ENCODE measurements around the gene TNNC2. TPM values are rescaled to one million over a fixed set of nuclear protein-coding genes. Genes with fewer than 3 reads are reported as not detected.
A peak's percentile ranks its signal among the peaks of the same experiment; 100 is the strongest.

TNNC2 gene
- total and polyA plus RNA-seq, 3 experiments from 2014 or later: 0.36 TPM; not detected in 2

DNA sequence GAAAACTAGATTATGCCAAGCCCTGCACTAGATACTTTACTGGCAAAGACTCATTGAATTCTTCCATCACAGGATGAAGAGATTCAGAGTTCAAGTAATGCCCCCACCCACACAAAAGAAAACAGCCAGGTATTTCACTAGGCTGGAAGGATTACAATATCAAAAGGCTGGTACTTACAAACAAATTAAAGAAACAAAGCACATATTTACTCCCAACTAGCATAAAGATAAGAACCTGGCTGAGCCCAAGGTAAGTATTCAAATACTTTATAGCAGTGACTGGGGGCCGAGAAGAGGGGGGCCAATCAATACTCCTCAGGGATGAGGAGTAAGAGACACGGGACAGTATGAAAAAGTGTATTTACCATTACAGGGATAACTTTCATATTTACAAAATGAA, 26.4 kb upstream of the TNNC2 start:
- no peaks in the 10 kb centered on the region for H3K27me3 ChIP-seq (ENCODE audit: insufficient read depth, low read length, poor library complexity, severe bottlenecking)
- no peaks in the 10 kb centered on the region for H3K9me3 ChIP-seq (ENCODE audit: low read length)
- H3K27ac Mint-ChIP-seq: peak overlapping the region in 3 of 8 donors; percentile 33 to 89 (median 37)
- peak overlapping the region in 2 of 7 donors; percentile 12 to 74 for H3K4me3 Mint-ChIP-seq
- H3K4me3 ChIP-seq (ENCODE audit: low read length): no peak overlapping the region
- POLR2A ChIA-PET: no interaction called here
- peaks cover 25% of the 10 kb centered on the region for H3K4me1 ChIP-seq (ENCODE audit: insufficient read depth, low read length)
- H3K9me3 Mint-ChIP-seq: no peaks in the 10 kb centered on the region
- H3K27ac ChIP-seq (ENCODE audit: low read depth, low read length): no peak overlapping the region
- CTCF ChIA-PET: interaction anchor here (1.0 to 1.3 kb wide), 2 partner anchors 10 to 38 kb away, joined by 3 read pairs; partner anchors contain the start of gene CTSA
- H3K36me3 ChIP-seq (ENCODE audit: insufficient read depth, low read length): peaks cover 13% of the 10 kb centered on the region
- no peaks in the 10 kb centered on the region for H3K27me3 Mint-ChIP-seq
- no peak for DNase-seq
- peaks cover 7 to 63% (median 11%) of the 10 kb centered on the region in 3 donors for H3K36me3 Mint-ChIP-seq
- peaks cover 38 to 70% (median 54%) of the 10 kb centered on the region in 3 donors for H3K4me1 Mint-ChIP-seq

DNA sequence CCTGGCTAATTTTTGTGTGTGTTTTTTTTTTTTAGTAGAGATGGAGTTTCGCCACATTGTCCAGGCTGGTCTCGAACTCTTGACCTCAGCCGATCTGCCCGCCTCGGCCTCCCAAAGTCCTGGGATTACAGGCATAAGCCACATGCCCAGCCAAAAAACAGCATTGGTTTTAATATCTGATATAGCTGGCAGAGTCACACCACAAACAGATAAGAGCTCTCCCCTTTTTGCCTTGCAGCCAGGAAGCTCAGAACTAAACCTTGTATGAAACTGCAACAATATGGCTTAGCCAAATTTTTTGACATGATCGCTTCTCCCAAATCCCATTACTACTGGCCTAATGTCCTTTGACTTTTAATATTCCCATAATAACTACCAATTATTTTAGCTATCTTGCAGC, 25.2 kb upstream of the TNNC2 start:
- no peak overlapping the region for H3K27ac ChIP-seq (ENCODE audit: low read depth, low read length)
- CTCF ChIA-PET: interaction anchor here (1.1 to 1.3 kb wide), 2 partner anchors 9 to 28 kb away, joined by 3 read pairs; partner anchors contain the start of gene ZSWIM1
- peaks cover 7 to 66% (median 11%) of the 10 kb centered on the region in 3 donors for H3K36me3 Mint-ChIP-seq
- no peaks in the 10 kb centered on the region for H3K27me3 Mint-ChIP-seq
- no peaks in the 10 kb centered on the region for H3K9me3 Mint-ChIP-seq
- no peak overlapping the region for H3K4me3 ChIP-seq (ENCODE audit: low read length)
- POLR2A ChIA-PET: no interaction called here
- H3K9me3 ChIP-seq (ENCODE audit: low read length): no peaks in the 10 kb centered on the region
- H3K36me3 ChIP-seq (ENCODE audit: insufficient read depth, low read length): peaks cover 16% of the 10 kb centered on the region
- H3K4me1 Mint-ChIP-seq: peaks cover 29 to 59% (median 42%) of the 10 kb centered on the region in 3 donors
- H3K4me1 ChIP-seq (ENCODE audit: insufficient read depth, low read length): peaks cover 18% of the 10 kb centered on the region
- H3K4me3 Mint-ChIP-seq: no peak overlapping the region
- no peak overlapping the region for H3K27ac Mint-ChIP-seq
- H3K27me3 ChIP-seq (ENCODE audit: insufficient read depth, low read length, poor library complexity, severe bottlenecking): no peaks in the 10 kb centered on the region
- no peak for DNase-seq

DNA sequence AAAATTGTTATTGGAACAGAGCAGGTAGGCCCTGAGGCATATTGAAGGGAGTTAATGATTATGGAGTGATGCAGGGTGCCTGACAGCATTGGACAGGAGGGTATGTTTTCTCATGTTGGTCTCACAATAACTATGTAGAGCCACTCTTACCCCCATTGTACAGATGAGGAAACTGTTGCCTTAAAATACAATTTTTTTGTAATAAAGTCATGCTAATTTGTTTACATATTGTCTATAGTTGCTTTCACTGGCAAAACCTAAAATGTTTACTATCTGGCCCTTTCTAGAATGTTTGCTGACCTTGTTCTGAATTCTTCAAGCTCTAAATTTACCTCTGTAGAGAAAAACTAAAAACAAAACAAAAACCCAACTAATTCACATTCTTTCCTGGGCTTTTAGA, 24.4 kb upstream of the TNNC2 start:
- Histone ChIP-seq H3K4me1 (ENCODE audit: insufficient read depth, low read length) (peaks cover 15% of the 10 kb centered on the region), H3K4me3 (ENCODE audit: low read length) (no peak overlapping the region), H3K9me3 (ENCODE audit: low read length) (no peaks in the 10 kb centered on the region), H3K27me3 (ENCODE audit: insufficient read depth, low read length, poor library complexity, severe bottlenecking) (no peaks in the 10 kb centered on the region), H3K36me3 (ENCODE audit: insufficient read depth, low read length) (peaks cover 18% of the 10 kb centered on the region), H3K27ac (ENCODE audit: low read depth, low read length) (no peak overlapping the region)
- Mint-ChIP-seq H3K4me1 (peaks cover 23 to 50% (median 34%) of the 10 kb centered on the region in 3 donors), H3K36me3 (peaks cover 7 to 64% (median 11%) of the 10 kb centered on the region in 3 donors), H3K27me3 (no peaks in the 10 kb centered on the region), H3K4me3 (peak overlapping the region in 1 of 7 donors; percentile 42), H3K9me3 (no peaks in the 10 kb centered on the region), H3K27ac (no peak overlapping the region)
- CTCF ChIA-PET: no interaction called here
- POLR2A ChIA-PET: no interaction called here
- DNase-seq: no peak

DNA sequence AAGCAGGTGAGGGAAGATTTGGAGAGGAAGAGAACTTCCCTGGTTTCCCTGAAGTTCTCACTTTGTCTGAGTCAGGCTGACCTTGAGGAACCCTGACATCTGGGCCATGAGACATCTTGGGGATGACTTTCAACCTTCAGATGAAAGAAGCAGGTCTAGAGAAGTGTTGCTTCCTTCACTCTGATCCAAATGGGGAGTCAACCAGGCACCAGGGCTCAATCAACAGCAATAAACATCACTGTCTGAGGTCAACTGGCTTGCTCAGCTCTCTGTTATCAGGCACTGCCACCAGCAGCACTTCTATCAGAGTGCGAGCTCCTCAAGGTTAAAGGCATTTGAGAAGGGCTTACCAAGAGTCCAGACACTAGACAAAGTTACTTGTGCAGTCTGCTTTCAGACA, 23.8 kb upstream of the TNNC2 start:
- no peaks in the 10 kb centered on the region for H3K27me3 ChIP-seq (ENCODE audit: insufficient read depth, low read length, poor library complexity, severe bottlenecking)
- Mint-ChIP-seq H3K4me3 (no peak overlapping the region), H3K27ac (peak overlapping the region in 1 of 8 donors; percentile 67), H3K36me3 (peaks cover 7 to 69% (median 11%) of the 10 kb centered on the region in 3 donors), H3K27me3 (no peaks in the 10 kb centered on the region), H3K9me3 (no peaks in the 10 kb centered on the region), H3K4me1 (peaks cover 20 to 45% (median 28%) of the 10 kb centered on the region in 3 donors)
- H3K36me3 ChIP-seq (ENCODE audit: insufficient read depth, low read length): peaks cover 24% of the 10 kb centered on the region
- peaks cover 9% of the 10 kb centered on the region for H3K4me1 ChIP-seq (ENCODE audit: insufficient read depth, low read length)
- ChIA-PET CTCF (no interaction called here), POLR2A (no interaction called here)
- DNase-seq: no peak
- no peaks in the 10 kb centered on the region for H3K9me3 ChIP-seq (ENCODE audit: low read length)
- H3K4me3 ChIP-seq (ENCODE audit: low read length): no peak overlapping the region
- H3K27ac ChIP-seq (ENCODE audit: low read depth, low read length): no peak overlapping the region

DNA sequence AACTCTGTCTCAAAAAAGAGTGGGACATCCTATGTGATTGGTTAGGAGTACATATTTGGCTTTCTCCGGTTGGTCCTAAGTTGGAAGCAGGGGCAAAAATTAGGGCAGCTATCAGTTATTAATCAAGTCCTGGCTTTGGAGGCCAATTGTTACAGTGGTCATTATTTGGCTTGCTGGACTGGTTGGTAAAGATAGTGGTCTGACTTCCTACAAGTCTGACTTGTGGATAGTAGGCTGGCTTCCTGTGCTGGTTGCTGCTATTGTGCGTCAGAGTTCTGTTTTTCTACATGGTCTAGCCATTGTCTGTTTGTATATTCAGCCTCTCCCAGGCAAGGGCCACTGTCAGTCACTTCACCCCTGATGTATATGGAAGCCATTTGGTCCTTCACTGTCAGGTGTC, 23.1 kb upstream of the TNNC2 start:
- H3K27me3 ChIP-seq (ENCODE audit: insufficient read depth, low read length, poor library complexity, severe bottlenecking): no peaks in the 10 kb centered on the region
- no peaks in the 10 kb centered on the region for H3K9me3 ChIP-seq (ENCODE audit: low read length)
- peaks cover 7 to 74% (median 11%) of the 10 kb centered on the region in 3 donors for H3K36me3 Mint-ChIP-seq
- H3K4me1 ChIP-seq (ENCODE audit: insufficient read depth, low read length): peaks cover 6% of the 10 kb centered on the region
- H3K36me3 ChIP-seq (ENCODE audit: insufficient read depth, low read length): peaks cover 25% of the 10 kb centered on the region
- H3K4me3 ChIP-seq (ENCODE audit: low read length): no peak overlapping the region
- H3K9me3 Mint-ChIP-seq: no peaks in the 10 kb centered on the region
- no peak overlapping the region for H3K4me3 Mint-ChIP-seq
- ChIA-PET CTCF (no interaction called here), POLR2A (no interaction called here)
- peak overlapping the region in 2 of 8 donors; percentile 40 to 67 for H3K27ac Mint-ChIP-seq
- H3K4me1 Mint-ChIP-seq: peaks cover 17 to 38% (median 21%) of the 10 kb centered on the region in 3 donors
- no peak overlapping the region for H3K27ac ChIP-seq (ENCODE audit: low read depth, low read length)
- no peaks in the 10 kb centered on the region for H3K27me3 Mint-ChIP-seq
- DNase-seq: no peak

DNA sequence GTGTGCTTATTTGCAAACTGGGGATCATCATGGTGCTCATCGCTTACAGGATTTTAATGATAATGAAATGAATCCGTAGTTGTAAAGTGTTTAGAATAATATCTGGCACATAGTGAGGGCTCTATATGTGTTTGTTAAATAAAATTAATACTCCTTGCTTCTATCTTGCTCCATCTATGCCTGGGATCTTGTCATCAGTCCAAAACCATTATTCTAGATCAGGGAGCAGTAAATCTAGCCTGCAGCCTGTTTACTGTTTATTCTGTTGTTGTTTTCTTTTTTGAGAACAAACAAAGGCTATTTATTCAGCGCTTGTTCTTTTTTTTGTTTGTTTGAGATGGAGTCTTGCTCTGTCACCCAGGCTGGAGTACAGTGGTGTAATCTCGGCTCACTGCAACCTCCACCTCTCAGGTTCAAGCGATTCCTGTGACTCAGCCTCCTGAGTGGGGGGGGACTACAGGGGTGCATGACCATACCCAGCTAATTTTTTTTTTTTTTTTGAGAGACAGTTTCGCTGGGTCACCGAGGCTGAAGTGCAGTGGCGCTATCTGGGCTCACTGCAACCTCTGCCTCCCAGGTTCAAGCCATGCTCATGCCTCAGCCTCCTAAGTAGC, 22.0 kb upstream of the TNNC2 start:
- Mint-ChIP-seq H3K27ac (peak overlapping the region in 1 of 8 donors; percentile 90), H3K9me3 (no peaks in the 10 kb centered on the region), H3K36me3 (peaks cover 7 to 76% (median 15%) of the 10 kb centered on the region in 3 donors), H3K27me3 (no peaks in the 10 kb centered on the region), H3K4me3 (no peak overlapping the region), H3K4me1 (peaks cover 9 to 26% (median 14%) of the 10 kb centered on the region in 3 donors)
- Histone ChIP-seq H3K9me3 (ENCODE audit: low read length) (no peaks in the 10 kb centered on the region), H3K27me3 (ENCODE audit: insufficient read depth, low read length, poor library complexity, severe bottlenecking) (no peaks in the 10 kb centered on the region), H3K36me3 (ENCODE audit: insufficient read depth, low read length) (peaks cover 33% of the 10 kb centered on the region), H3K4me1 (ENCODE audit: insufficient read depth, low read length) (no peaks in the 10 kb centered on the region), H3K4me3 (ENCODE audit: low read length) (no peak overlapping the region), H3K27ac (ENCODE audit: low read depth, low read length) (no peak overlapping the region)
- no peak for DNase-seq
- ChIA-PET POLR2A (no interaction called here), CTCF (no interaction called here)

DNA sequence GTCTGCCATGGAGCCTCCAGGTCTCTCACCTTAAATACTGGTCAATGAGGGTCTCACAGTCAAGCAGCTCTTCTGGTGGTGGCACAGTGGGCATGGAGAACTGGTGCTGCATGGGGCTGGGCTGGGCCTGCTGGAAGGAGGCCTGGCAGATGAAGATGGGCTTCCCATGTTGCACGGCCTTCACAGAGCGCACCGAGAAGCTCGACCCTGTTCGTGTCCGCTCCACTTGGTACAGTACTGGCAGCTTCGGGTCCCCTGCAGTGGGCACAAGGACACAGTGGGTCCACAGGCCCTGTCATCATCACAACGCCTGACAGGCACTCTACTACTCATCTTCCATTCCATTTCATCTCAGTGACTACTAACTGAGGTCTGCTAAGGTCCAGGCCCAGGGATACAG, 21.3 kb upstream of the TNNC2 start:
- Histone ChIP-seq H3K27me3 (ENCODE audit: insufficient read depth, low read length, poor library complexity, severe bottlenecking) (no peaks in the 10 kb centered on the region), H3K36me3 (ENCODE audit: insufficient read depth, low read length) (peaks cover 37% of the 10 kb centered on the region), H3K9me3 (ENCODE audit: low read length) (no peaks in the 10 kb centered on the region), H3K4me1 (ENCODE audit: insufficient read depth, low read length) (no peaks in the 10 kb centered on the region), H3K4me3 (ENCODE audit: low read length) (no peak overlapping the region), H3K27ac (ENCODE audit: low read depth, low read length) (no peak overlapping the region)
- Mint-ChIP-seq H3K27me3 (no peaks in the 10 kb centered on the region), H3K36me3 (peaks cover 7 to 76% (median 13%) of the 10 kb centered on the region in 3 donors), H3K9me3 (no peaks in the 10 kb centered on the region), H3K27ac (peak overlapping the region in 2 of 8 donors; percentile 73 to 90), H3K4me1 (peaks cover 3 to 19% (median 7%) of the 10 kb centered on the region in 3 donors), H3K4me3 (no peak overlapping the region)
- DNase-seq: no peak
- POLR2A ChIA-PET: no interaction called here
- CTCF ChIA-PET: no interaction called here

DNA sequence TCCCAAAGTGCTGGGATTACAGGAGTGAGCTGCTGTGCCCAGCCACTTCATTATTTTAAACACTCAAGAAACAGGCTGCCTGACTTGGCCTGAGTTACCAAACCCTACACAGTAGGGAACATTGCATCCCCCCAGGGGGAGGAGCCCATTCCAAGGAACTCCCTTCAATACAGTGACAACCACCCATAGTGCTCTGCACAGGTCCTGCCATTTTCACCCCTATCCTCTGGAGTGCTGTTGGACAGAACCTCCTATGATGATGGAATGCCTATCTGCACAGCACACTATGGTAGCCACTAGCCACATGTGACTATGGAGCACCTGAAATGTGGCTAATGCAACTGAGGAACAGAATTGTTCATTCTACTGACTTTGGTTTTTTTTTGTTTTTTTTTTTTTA, 18.3 kb upstream of the TNNC2 start:
- H3K4me1 ChIP-seq (ENCODE audit: insufficient read depth, low read length): no peaks in the 10 kb centered on the region
- CTCF ChIA-PET: no interaction called here
- H3K27ac ChIP-seq (ENCODE audit: low read depth, low read length): no peak overlapping the region
- peaks cover 37% of the 10 kb centered on the region for H3K36me3 ChIP-seq (ENCODE audit: insufficient read depth, low read length)
- POLR2A ChIA-PET: no interaction called here
- no peaks in the 10 kb centered on the region for H3K9me3 ChIP-seq (ENCODE audit: low read length)
- Mint-ChIP-seq H3K4me1 (peaks cover 2 to 15% (median 9%) of the 10 kb centered on the region in 3 donors), H3K9me3 (no peaks in the 10 kb centered on the region), H3K36me3 (peaks cover 3 to 73% (median 7%) of the 10 kb centered on the region in 3 donors), H3K27ac (no peak overlapping the region), H3K27me3 (no peaks in the 10 kb centered on the region), H3K4me3 (no peak overlapping the region)
- H3K4me3 ChIP-seq (ENCODE audit: low read length): no peak overlapping the region
- no peak for DNase-seq
- H3K27me3 ChIP-seq (ENCODE audit: insufficient read depth, low read length, poor library complexity, severe bottlenecking): no peaks in the 10 kb centered on the region
